Measurements from ENCODE around the gene THY1.
"Not testable (repeated sequence)": the region's sequence is repeated elsewhere in the genome, so short reads cannot be mapped to it uniquely, and the experiment has no call there.

The THY1 gene

DNA sequence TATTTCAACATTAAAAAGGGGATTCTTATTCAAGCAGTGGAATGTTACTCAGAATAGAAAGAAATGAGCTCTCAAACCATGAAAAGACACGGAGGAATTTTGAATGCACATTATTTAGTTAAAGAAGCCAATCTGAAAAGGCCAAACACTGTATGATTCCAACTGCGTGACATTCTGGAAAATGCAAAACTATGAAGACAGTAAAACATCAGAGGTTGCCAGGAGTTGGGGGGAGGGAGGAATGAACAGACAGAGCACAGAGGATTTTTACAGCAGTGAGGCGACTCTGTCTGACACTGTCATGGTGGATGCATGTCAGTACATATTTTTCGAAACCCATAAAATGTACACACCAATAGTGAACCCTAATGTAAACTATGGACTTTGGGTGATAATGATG lies 22.9 kb upstream of the THY1 start:
- no peak for DNase-seq (ENCODE audit: low read depth)
- TF ChIP-seq, protein P1, sequence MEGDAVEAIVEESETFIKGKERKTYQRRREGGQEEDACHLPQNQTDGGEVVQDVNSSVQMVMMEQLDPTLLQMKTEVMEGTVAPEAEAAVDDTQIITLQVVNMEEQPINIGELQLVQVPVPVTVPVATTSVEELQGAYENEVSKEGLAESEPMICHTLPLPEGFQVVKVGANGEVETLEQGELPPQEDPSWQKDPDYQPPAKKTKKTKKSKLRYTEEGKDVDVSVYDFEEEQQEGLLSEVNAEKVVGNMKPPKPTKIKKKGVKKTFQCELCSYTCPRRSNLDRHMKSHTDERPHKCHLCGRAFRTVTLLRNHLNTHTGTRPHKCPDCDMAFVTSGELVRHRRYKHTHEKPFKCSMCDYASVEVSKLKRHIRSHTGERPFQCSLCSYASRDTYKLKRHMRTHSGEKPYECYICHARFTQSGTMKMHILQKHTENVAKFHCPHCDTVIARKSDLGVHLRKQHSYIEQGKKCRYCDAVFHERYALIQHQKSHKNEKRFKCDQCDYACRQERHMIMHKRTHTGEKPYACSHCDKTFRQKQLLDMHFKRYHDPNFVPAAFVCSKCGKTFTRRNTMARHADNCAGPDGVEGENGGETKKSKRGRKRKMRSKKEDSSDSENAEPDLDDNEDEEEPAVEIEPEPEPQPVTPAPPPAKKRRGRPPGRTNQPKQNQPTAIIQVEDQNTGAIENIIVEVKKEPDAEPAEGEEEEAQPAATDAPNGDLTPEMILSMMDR (conservative IDR thresholded peaks at IDR 0.05; ENCODE audit: low read depth, low read length) = no peak
- H3K4me3 ChIP-seq (ENCODE audit: low read depth, low read length) = no peak overlapping the region

DNA sequence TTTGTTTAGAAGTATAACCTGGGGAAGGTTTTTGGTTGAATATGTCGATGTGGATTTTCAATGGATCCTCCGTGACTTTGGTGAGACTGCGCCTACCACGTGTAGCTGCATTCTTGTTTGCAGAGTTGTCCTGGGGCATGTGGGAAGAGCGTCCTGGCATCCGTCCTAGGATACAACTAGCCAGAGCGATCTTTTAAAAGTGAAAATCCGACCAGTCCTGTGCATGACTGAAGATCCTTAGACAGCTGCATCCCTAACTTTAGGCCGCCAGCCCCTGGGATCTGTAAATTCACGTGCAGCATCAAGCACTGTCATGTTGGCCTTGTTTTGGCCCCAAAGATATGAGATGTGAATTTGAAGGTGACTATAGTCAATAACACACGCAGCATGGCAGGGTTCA lies 22.4 kb upstream of the THY1 start:
- H3K4me3 ChIP-seq (ENCODE audit: low read depth, low read length) = no peak overlapping the region
- DNase-seq (ENCODE audit: low read depth) = no peak
- TF ChIP-seq, protein P1 (conservative IDR thresholded peaks at IDR 0.05; ENCODE audit: low read depth, low read length) = no peak

DNA sequence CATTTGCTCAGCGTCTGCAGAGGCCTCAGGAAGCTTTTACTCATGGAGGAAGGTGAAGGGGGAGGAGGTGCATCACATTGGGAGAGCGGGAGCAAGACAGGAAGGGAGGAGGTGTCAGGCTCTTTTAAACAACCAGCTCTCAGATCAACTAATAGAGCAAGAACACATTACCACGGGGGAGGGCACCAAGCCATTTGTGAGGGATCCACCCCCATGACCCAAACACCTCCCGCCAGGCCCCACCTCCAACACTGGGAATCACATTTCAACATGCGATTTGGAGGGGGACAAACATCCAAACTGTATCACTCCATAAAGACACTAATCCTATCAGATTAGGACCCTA lies 18.9 kb upstream of the THY1 start:
- TF ChIP-seq, protein P1 (conservative IDR thresholded peaks at IDR 0.05; ENCODE audit: low read depth, low read length) = no peak
- no peak overlapping the region for H3K4me3 ChIP-seq (ENCODE audit: low read depth, low read length)
- DNase-seq (ENCODE audit: low read depth) = no peak

DNA sequence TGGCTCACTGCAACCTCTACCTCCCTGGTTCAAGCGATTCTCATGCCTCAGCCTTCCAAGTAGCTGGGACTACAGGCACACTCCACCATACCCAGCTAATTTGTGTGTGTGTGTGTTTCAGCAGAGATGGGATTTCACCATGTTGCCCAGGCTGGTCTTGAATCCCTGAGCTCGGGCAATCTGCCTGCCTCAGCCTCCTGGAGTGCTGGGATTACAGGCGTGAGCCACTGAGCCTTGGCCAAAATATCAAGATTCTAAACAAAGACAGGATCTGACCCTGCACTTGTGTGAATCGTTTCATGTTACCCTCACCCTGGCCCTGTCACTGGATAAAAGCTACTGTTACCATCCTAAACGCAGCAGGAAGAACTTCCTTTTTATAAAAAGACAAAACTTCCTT lies 15.6 kb upstream of the THY1 start:
- no peak overlapping the region for H3K4me3 ChIP-seq (ENCODE audit: low read depth, low read length)
- DNase-seq (ENCODE audit: low read depth) = no peak
- TF ChIP-seq, protein P1 (conservative IDR thresholded peaks at IDR 0.05; ENCODE audit: low read depth, low read length) = no peak

DNA sequence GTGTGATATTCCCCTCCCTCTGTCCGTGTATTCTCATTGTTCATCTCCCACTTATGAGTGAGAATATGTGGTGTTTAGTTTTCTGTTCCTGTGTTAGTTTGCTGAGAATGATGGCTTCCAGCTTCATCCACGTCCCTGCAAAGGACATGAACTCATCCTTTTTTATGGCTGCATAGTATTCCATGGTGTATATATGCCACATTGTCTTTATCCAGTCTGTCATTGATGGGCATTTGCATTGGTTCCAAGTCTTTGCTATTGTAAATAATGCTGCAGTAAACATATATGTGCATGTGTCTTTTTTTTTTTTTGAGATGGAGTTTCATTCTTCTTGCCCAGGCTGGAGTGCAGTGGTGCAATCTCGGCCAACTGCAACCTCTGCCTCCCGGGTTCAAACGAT lies 14.5 kb upstream of the THY1 start:
- DNase-seq (ENCODE audit: low read depth); H3K4me3 ChIP-seq (ENCODE audit: low read depth, low read length): not testable (repeated sequence)

DNA sequence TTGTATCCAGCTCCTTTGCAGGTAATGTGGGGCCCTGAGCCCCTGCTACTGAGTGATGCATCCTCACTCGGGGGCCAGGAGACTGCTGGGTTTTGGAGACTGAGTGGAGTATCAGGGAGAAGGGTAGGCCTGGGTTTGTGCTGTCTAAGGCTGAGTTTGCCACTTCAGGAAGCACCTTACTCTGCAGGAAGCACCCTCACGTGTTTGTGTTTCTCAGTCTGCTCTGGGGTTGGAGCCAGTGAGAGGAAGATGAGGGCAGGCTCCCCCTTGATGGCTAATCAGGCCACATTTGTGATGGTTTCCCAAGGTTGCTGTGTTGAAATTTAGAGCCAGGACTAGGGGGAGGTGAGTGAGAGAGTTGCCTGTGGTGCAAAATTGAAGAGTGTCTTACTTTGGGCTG lies 13.7 kb upstream of the THY1 start:
- H3K4me3 ChIP-seq (ENCODE audit: low read depth, low read length) = no peak overlapping the region
- TF ChIP-seq, protein P1 (conservative IDR thresholded peaks at IDR 0.05; ENCODE audit: low read depth, low read length) = no peak
- no peak for DNase-seq (ENCODE audit: low read depth)

DNA sequence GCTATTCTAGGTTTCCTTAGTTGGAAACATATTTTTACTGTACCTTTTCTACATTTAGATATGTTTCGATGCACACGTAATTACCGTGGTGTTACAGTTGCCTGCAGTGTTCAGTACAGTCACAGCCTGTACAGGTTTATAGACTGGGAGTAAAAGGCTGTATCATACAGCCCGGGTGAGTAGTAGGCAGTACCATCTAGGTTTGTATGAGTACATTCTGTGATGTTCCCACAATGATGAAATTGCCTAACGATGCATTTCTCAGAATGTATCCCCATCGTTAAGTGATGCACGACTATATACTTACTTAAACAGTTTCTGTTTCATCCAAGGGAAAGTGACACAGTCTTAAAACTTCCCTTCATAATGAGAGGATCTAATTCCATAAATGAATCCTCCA lies 13.1 kb upstream of the THY1 start:
- no peak for DNase-seq (ENCODE audit: low read depth)
- no peak overlapping the region for H3K4me3 ChIP-seq (ENCODE audit: low read depth, low read length)
- TF ChIP-seq, protein P1 (conservative IDR thresholded peaks at IDR 0.05; ENCODE audit: low read depth, low read length) = no peak
